H1 (cell line): ENCODE measurements around the gene ARHGEF28. TPM values are rescaled to one million over a fixed set of nuclear protein-coding genes. Genes with fewer than 3 reads are reported as not detected.

Source experiments
- CTCF ChIA-PET: fragments of 300-600 bp; sonication (Branson Sonifier 250); formaldehyde crosslinking; loops from one replicate; lab custom pipeline; 2021; ENCODE audit not compliant: partially characterized antibody; lab: Charles Lee
- POLR2A ChIA-PET: fragments of 300-600 bp; sonication (Branson Sonifier 250); formaldehyde crosslinking; loops from one replicate; lab custom pipeline; 2021; ENCODE audit warnings: inconsistent platforms; ENCODE audit not compliant: partially characterized antibody; lab: Charles Lee
- DNase-seq, 2 experiments: peaks; one replicate each; pipeline versions ENCODE4 v3.0.0 to v3.0.0-alpha.2; 2010 to 2022; ENCODE audit warnings: low spot score in 2 of 2, low read depth in 1 of 2, mixed read lengths in 1 of 2
- FAIRE-seq: peaks from 2 replicates; lab custom pipeline; 2011; peaks lifted over from hg19 to GRCh38; lab: Jason Lieb, UNC
- H2AFZ ChIP-seq: 2 replicates; pipeline ENCODE4 v1.8.1; 2012; ENCODE audit warnings: low read length, inconsistent platforms
- H2AK5ac ChIP-seq: 2 replicates; pipeline ENCODE4 v1.6.1; 2013; ENCODE audit warnings: low read depth, low read length
- H2BK120ac ChIP-seq: replicated peaks from 2 replicates; pipeline ENCODE3; 2013; ENCODE audit warnings: low read depth, low read length, inconsistent platforms
- H2BK12ac ChIP-seq: 2 replicates; pipeline ENCODE4 v1.6.1; 2013; ENCODE audit warnings: low read depth, low read length
- H2BK15ac ChIP-seq: 2 replicates; pipeline ENCODE4 v1.6.1; 2013; ENCODE audit warnings: low read length
- H2BK20ac ChIP-seq: 2 replicates; pipeline ENCODE4 v1.6.1; 2013; ENCODE audit warnings: low read length
- H2BK5ac ChIP-seq: 2 replicates; pipeline ENCODE4 v1.6.1; 2013; ENCODE audit warnings: low read depth, low read length
- H3K14ac ChIP-seq: 2 replicates; pipeline ENCODE4 v1.6.1; 2013; ENCODE audit warnings: inconsistent platforms; ENCODE audit not compliant: insufficient read length
- H3K18ac ChIP-seq: 2 replicates; pipeline ENCODE4 v1.6.1; 2013; ENCODE audit warnings: low read length; ENCODE audit errors: extremely low read depth
- H3K23ac ChIP-seq: 2 replicates; pipeline ENCODE4 v1.6.1; 2013; ENCODE audit warnings: inconsistent platforms; ENCODE audit not compliant: insufficient read length
- H3K23me2 ChIP-seq: 2 replicates; pipeline ENCODE4 v1.6.1; 2013; ENCODE audit warnings: low read depth, low read length
- H3K27ac ChIP-seq: 2 replicates; pipeline ENCODE4 v1.6.1; 2011; ENCODE audit warnings: low read depth, low read length, inconsistent platforms
- H3K27me3 ChIP-seq, 4 experiments: replicated peaks in 1 of 4; 1 replicate in 1 of 4; 2 replicates in 3 of 4; pipeline versions ENCODE4 v1.6.1 to v1.8.1; 2011 to 2013; ENCODE audit warnings: low read length in 3 of 4, mild to moderate bottlenecking in 3 of 4, inconsistent platforms in 2 of 4, mixed read lengths in 2 of 4, moderate library complexity in 1 of 4; ENCODE audit not compliant: control insufficient read depth in 3 of 4, insufficient read depth in 3 of 4; ENCODE audit errors: extremely low read depth in 1 of 4
- H3K36me3 ChIP-seq, 4 experiments: 2 replicates each; pipeline versions ENCODE4 v1.6.1 to v1.8.1; 2011 to 2013; ENCODE audit warnings: mild to moderate bottlenecking in 4 of 4, low read length in 3 of 4, moderate library complexity in 2 of 4, control low read depth in 1 of 4, inconsistent platforms in 1 of 4; ENCODE audit not compliant: insufficient read depth in 4 of 4, control insufficient read depth in 2 of 4
- H3K4ac ChIP-seq: replicated peaks from 2 replicates; pipeline ENCODE3; 2013; ENCODE audit warnings: low read length, low read depth, mixed read lengths, inconsistent platforms; ENCODE audit not compliant: insufficient read length
- H3K4me1 ChIP-seq, 4 experiments: replicated peaks in 1 of 4; 1 replicate in 1 of 4; 2 replicates in 3 of 4; pipeline versions ENCODE4 v1.6.1 to v1.8.1; 2011 to 2013; ENCODE audit warnings: low read length in 3 of 4, inconsistent platforms in 2 of 4, mixed read lengths in 1 of 4; ENCODE audit not compliant: insufficient read depth in 4 of 4, control insufficient read depth in 3 of 4
- H3K4me2 ChIP-seq, 2 experiments: 2 replicates each; pipeline versions ENCODE4 v1.6.1 to v1.8.1; 2011 to 2013; ENCODE audit warnings: low read depth in 2 of 2, low read length in 2 of 2, control low read depth in 1 of 2, inconsistent platforms in 1 of 2, mild to moderate bottlenecking in 1 of 2; ENCODE audit not compliant: insufficient read depth in 1 of 2
- H3K4me3 ChIP-seq, 4 experiments: fragments of 200-600, 300-600 bp in 1 of 4; sonication (generic), shearing (Covaris generic), sonication (Bioruptor Twin) in 1 of 4; 2 replicates each; pipeline versions ENCODE4 v1.5.1 to v1.8.1; 2011 to 2016; ENCODE audit warnings: low read length in 4 of 4, low read depth in 3 of 4, control low read depth in 2 of 4, inconsistent platforms in 2 of 4, mild to moderate bottlenecking in 2 of 4, mixed read lengths in 1 of 4, moderate library complexity in 1 of 4; ENCODE audit not compliant: insufficient read depth in 2 of 4; ENCODE audit errors: extremely low read depth in 1 of 4
- H3K56ac ChIP-seq: replicated peaks from 2 replicates; pipeline ENCODE3; 2013; ENCODE audit warnings: low read depth, mild to moderate bottlenecking, mixed read lengths, low read length, inconsistent platforms; ENCODE audit not compliant: insufficient read length
- H3K79me1 ChIP-seq: 2 replicates; pipeline ENCODE4 v1.6.1; 2013; ENCODE audit warnings: low read depth, low read length, control low read depth
- H3K79me2 ChIP-seq, 2 experiments: 2 replicates each; pipeline versions ENCODE4 v1.6.1 to v1.8.1; 2012 to 2013; ENCODE audit warnings: low read length in 2 of 2, mild to moderate bottlenecking in 2 of 2, inconsistent platforms in 1 of 2; ENCODE audit not compliant: insufficient read depth in 2 of 2, control insufficient read depth in 1 of 2
- H3K9ac ChIP-seq, 4 experiments: replicated peaks in 1 of 4; 1 replicate in 1 of 4; 2 replicates in 3 of 4; pipeline versions ENCODE4 v1.6.1 to v1.8.1; 2011 to 2013; ENCODE audit warnings: low read depth in 3 of 4, low read length in 3 of 4, control low read depth in 2 of 4, mild to moderate bottlenecking in 2 of 4, moderate library complexity in 2 of 4, inconsistent platforms in 1 of 4; ENCODE audit errors: extremely low read depth in 1 of 4
- H3K9me3 ChIP-seq, 2 experiments: 2 replicates each; pipeline versions ENCODE4 v1.6.1 to v1.8.1; 2012 to 2013; ENCODE audit warnings: mild to moderate bottlenecking in 2 of 2, moderate library complexity in 2 of 2, control low read depth in 1 of 2, inconsistent platforms in 1 of 2, low read depth in 1 of 2, low read length in 1 of 2, mixed read lengths in 1 of 2; ENCODE audit not compliant: insufficient read depth in 2 of 2
- H4K20me1 ChIP-seq, 2 experiments: replicated peaks in 1 of 2; 2 replicates each; pipeline versions ENCODE3 to v1.8.1; 2011 to 2013; ENCODE audit warnings: inconsistent platforms in 2 of 2, low read length in 2 of 2, mild to moderate bottlenecking in 1 of 2; ENCODE audit not compliant: insufficient read depth in 2 of 2, control insufficient read depth in 1 of 2
- H4K5ac ChIP-seq: 2 replicates; pipeline ENCODE4 v1.6.1; 2013; ENCODE audit warnings: low read length, low read depth, mixed read lengths, inconsistent platforms; ENCODE audit not compliant: insufficient read length
- H4K8ac ChIP-seq: 2 replicates; pipeline ENCODE4 v1.8.0; 2013; ENCODE audit warnings: mild to moderate bottlenecking, moderate library complexity, low read length, inconsistent platforms; ENCODE audit not compliant: insufficient read depth; ENCODE audit errors: extremely low read depth
- H4K91ac ChIP-seq: replicated peaks from 2 replicates; pipeline ENCODE3; 2013; ENCODE audit warnings: low read length, mixed read lengths, inconsistent platforms; ENCODE audit not compliant: insufficient read length
- ATF2 ChIP-seq: IDR thresholded peaks from 2 replicates; pipeline ENCODE4 v1.6.1; 2012; ENCODE audit warnings: low read length, inconsistent platforms
- CBX8 ChIP-seq: fragments of 300-800, 300-1000 bp; sonication (generic); IDR thresholded peaks from 2 replicates; pipeline ENCODE4 v1.7.1; 2016; ENCODE audit warnings: low read depth, low read length, borderline replicate concordance
- GTF2F1 ChIP-seq: IDR thresholded peaks from 2 replicates; pipeline ENCODE4 v1.6.1; 2012; ENCODE audit warnings: low read depth, low read length, improper control_type of control experiment, borderline replicate concordance
- MAFK ChIP-seq: IDR thresholded peaks from 2 replicates; pipeline ENCODE4 v1.6.1; 2012; ENCODE audit warnings: low read depth, mild to moderate bottlenecking, improper control_type of control experiment, low read length
- NANOG ChIP-seq: IDR thresholded peaks from 2 replicates; pipeline ENCODE4 v1.6.1; 2011; ENCODE audit warnings: low read length, low read depth, mild to moderate bottlenecking, inconsistent platforms; ENCODE audit not compliant: insufficient read depth, poor library complexity, severe bottlenecking
- SAP30 ChIP-seq: fragments of 300-600 bp; sonication (generic); IDR thresholded peaks from 2 replicates; pipeline ENCODE4 v1.7.1; 2012; ENCODE audit warnings: low read length, moderate library complexity, mild to moderate bottlenecking, inconsistent platforms; ENCODE audit not compliant: insufficient read depth, insufficient replicate concordance
- SUZ12 ChIP-seq: fragments of 200-600 bp; sonication (generic); IDR thresholded peaks from 2 replicates; pipeline ENCODE4 v1.6.1; 2012; ENCODE audit warnings: mild to moderate bottlenecking, inconsistent platforms, low read length, moderate library complexity, mixed read lengths
- TAF1 ChIP-seq: IDR thresholded peaks from 2 replicates; pipeline ENCODE4 v1.6.1; 2011; ENCODE audit warnings: mild to moderate bottlenecking, low read depth, low read length
- USF2 ChIP-seq: IDR thresholded peaks from 2 replicates; pipeline ENCODE4 v1.6.1; 2011; ENCODE audit warnings: low read length, improper control_type of control experiment
- YY1 ChIP-seq: IDR thresholded peaks from 2 replicates; pipeline ENCODE4 v1.6.1; 2011; ENCODE audit warnings: low read depth, mild to moderate bottlenecking, low read length
- WGBS, 2 experiments: shearing (Covaris generic) in 1 of 2; methylation state at CpG; one replicate each; pipeline versions ENCODE4 v1.1.6 to v1.1.7; 2013 to 2015; ENCODE audit warnings: low lambda C conversion rate in 2 of 2, mixed read lengths in 2 of 2, inconsistent platforms in 1 of 2, low coverage in 1 of 2, missing lambda C conversion rate in 1 of 2; ENCODE audit not compliant: insufficient replicate concordance in 2 of 2, insufficient coverage in 1 of 2, insufficient read length in 1 of 2; ENCODE audit errors: extremely low coverage in 1 of 2, missing lambda C conversion rate in 1 of 2; 5-methylcytosine and 5-hydroxymethylcytosine counted together
- polyA plus RNA-seq, 7 experiments: library from polyadenylated mRNA; depleted of rRNA in 3 of 7; stranded (reverse) in 5 of 7; unstranded in 2 of 7; fragments of >200 nt in 5 of 7; fragments of 200-250 nt in 2 of 7; gene quantifications; 1 replicate in 5 of 7; 2 replicates in 1 of 7; 4 replicates in 1 of 7; pipeline versions ENCODE4 v1.2.1 to v1.2.3, GENCODE V29; 2011 to 2013; ENCODE audit warnings: missing spikeins in 2 of 7, mixed read lengths in 2 of 7
- total RNA-seq: library from RNA; stranded (reverse); fragmentation: NEBNext Ultra II Directional; extraction: Animal tissue kit (Norgen Biotek cat#: 25700); gene quantifications from 2 replicates; pipeline ENCODE4 v1.2.1, GENCODE V29; 2021

The ARHGEF28 gene
- total and polyA plus RNA-seq, 2 of the 8 experiments (the other 6 are each of a cell fraction or from before 2014, with no cell fraction given), result 0.33 to 1.0 TPM

- Histone ChIP-seq H3K27ac (no peak overlapping the region), H3K4me3 (no peak overlapping the region), H4K8ac (no peak overlapping the region), H4K91ac (no peak overlapping the region), H3K56ac (no peak overlapping the region), H3K4me1 (no peaks in the 10 kb centered on the region), H2BK5ac (no peak overlapping the region), H3K79me2 (no peaks in the 10 kb centered on the region), H3K4ac (no peak overlapping the region), H3K14ac (no peak overlapping the region), H2BK15ac (no peak overlapping the region), H2BK120ac (no peak overlapping the region), H3K18ac (no peak overlapping the region), H3K36me3 (no peaks in the 10 kb centered on the region), H2AFZ (no peak overlapping the region), H3K27me3 (no peaks in the 10 kb centered on the region), H3K4me2 (no peak overlapping the region), H2AK5ac (no peak overlapping the region), H4K5ac (no peak overlapping the region), H4K20me1 (no peaks in the 10 kb centered on the region), H3K9me3 (no peaks in the 10 kb centered on the region), H3K23me2 (no peaks in the 10 kb centered on the region), H3K9ac (no peak overlapping the region), H2BK20ac (no peak overlapping the region), H2BK12ac (no peak overlapping the region), H3K79me1 (no peaks in the 10 kb centered on the region), H3K23ac (no peak overlapping the region)
- DNase-seq (no peak), FAIRE-seq (no peak)
- 90% methylated on average over 1 of the region's 1 CpG; no CpG with 5 or more reads in 1 of the 2 experiments for WGBS, 2 experiments
- TF ChIP-seq TAF1 (no peak), CBX8 (no peak), ATF2 (no peak), USF2 (no peak), SUZ12 (no peak), SAP30 (no peak), GTF2F1 (no peak), YY1 (no peak), NANOG (no peak), MAFK (no peak)
- ChIA-PET POLR2A (no interaction called here), CTCF (no interaction called here)
These were observed 131.4 kb downstream of the ARHGEF28 start for GRCh38 chr5:73757416-73757815.
